Measurements from ENCODE around the gene ST3GAL4.
A peak's percentile ranks its signal among the peaks of the same experiment; 100 is the strongest.

Gene ST3GAL4

GRCh38 chr11:126352163-126352562 lies 3.3 kb upstream of the ST3GAL4 start:
- Histone ChIP-seq H3K9me2 (replicated peaks; ENCODE audit: low read depth, low read length) (no peaks in the 10 kb centered on the region), H3K4me2 (ENCODE audit: low read depth, low read length, poor library complexity, severe bottlenecking) (peak overlapping the region; percentile 97), H3K9me3 (ENCODE audit: insufficient read depth, low read depth, low read length) (no peaks in the 10 kb centered on the region), H3K4me3 (ENCODE audit: low read length, poor library complexity, severe bottlenecking) (peak overlapping the region; percentile 85), H3K4me1 (ENCODE audit: insufficient read depth, low read length, poor library complexity, severe bottlenecking) (peaks cover 69% of the 10 kb centered on the region), H3K36me3 (ENCODE audit: insufficient read depth, low read length) (peaks cover 5% of the 10 kb centered on the region; the same call in 1 of the 2 replicates), H3K79me2 (ENCODE audit: insufficient read depth, low read length) (peaks cover 89% of the 10 kb centered on the region), H4K20me1 (ENCODE audit: insufficient read depth, low read length, poor library complexity, severe bottlenecking) (peaks cover 26% of the 10 kb centered on the region), H3K9ac (ENCODE audit: low read depth, low read length, poor library complexity, severe bottlenecking) (peak overlapping the region; percentile 99), H2AFZ (ENCODE audit: low read length) (no peak overlapping the region), H3F3A (ENCODE audit: low read depth) (no peaks in the 10 kb centered on the region), H3K27me3 (ENCODE audit: insufficient read depth, low read length, poor library complexity, severe bottlenecking) (no peaks in the 10 kb centered on the region)
- no peak for TF ChIP-seq EZH2phosphoT487 (IDR thresholded peaks at IDR 0.05; ENCODE audit: borderline replicate concordance)
- TF ChIP-seq, protein P1, sequence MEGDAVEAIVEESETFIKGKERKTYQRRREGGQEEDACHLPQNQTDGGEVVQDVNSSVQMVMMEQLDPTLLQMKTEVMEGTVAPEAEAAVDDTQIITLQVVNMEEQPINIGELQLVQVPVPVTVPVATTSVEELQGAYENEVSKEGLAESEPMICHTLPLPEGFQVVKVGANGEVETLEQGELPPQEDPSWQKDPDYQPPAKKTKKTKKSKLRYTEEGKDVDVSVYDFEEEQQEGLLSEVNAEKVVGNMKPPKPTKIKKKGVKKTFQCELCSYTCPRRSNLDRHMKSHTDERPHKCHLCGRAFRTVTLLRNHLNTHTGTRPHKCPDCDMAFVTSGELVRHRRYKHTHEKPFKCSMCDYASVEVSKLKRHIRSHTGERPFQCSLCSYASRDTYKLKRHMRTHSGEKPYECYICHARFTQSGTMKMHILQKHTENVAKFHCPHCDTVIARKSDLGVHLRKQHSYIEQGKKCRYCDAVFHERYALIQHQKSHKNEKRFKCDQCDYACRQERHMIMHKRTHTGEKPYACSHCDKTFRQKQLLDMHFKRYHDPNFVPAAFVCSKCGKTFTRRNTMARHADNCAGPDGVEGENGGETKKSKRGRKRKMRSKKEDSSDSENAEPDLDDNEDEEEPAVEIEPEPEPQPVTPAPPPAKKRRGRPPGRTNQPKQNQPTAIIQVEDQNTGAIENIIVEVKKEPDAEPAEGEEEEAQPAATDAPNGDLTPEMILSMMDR (conservative IDR thresholded peaks at IDR 0.05; ENCODE audit: low read length), result no peak

GRCh38 chr11:126352934-126353801 lies 2.3 kb upstream of the ST3GAL4 start:
- no peaks in the 10 kb centered on the region for H3F3A ChIP-seq (ENCODE audit: low read depth)
- peak overlapping the region; percentile 85 for H3K4me3 ChIP-seq (ENCODE audit: low read length, poor library complexity, severe bottlenecking)

GRCh38 chr11:126354631-126355323 lies 709 bp upstream of the ST3GAL4 start:
- peaks cover 95% of the 10 kb centered on the region for H3K79me2 ChIP-seq (ENCODE audit: insufficient read depth, low read length)

More at GRCh38 chr11:126352934-126353801, 2.3 kb upstream of the ST3GAL4 start:
- H3K9me3 ChIP-seq (ENCODE audit: insufficient read depth, low read depth, low read length), result no peaks in the 10 kb centered on the region
- H3K9ac ChIP-seq (ENCODE audit: low read depth, low read length, poor library complexity, severe bottlenecking), result peak overlapping the region; percentile 99
- H4K20me1 ChIP-seq (ENCODE audit: insufficient read depth, low read length, poor library complexity, severe bottlenecking), result peaks cover 30% of the 10 kb centered on the region
- peaks cover 76% of the 10 kb centered on the region for H3K4me1 ChIP-seq (ENCODE audit: insufficient read depth, low read length, poor library complexity, severe bottlenecking)
- no peak for TF ChIP-seq EZH2phosphoT487 (IDR thresholded peaks at IDR 0.05; ENCODE audit: borderline replicate concordance)
- TF ChIP-seq, protein P1 (conservative IDR thresholded peaks at IDR 0.05; ENCODE audit: low read length), result no peak
- H2AFZ ChIP-seq (ENCODE audit: low read length), result no peak overlapping the region
- H3K4me2 ChIP-seq (ENCODE audit: low read depth, low read length, poor library complexity, severe bottlenecking), result peak overlapping the region; percentile 97
- H3K36me3 ChIP-seq (ENCODE audit: insufficient read depth, low read length), result no peaks in the 10 kb centered on the region
- H3K27me3 ChIP-seq (ENCODE audit: insufficient read depth, low read length, poor library complexity, severe bottlenecking), result no peaks in the 10 kb centered on the region
- H3K9me2 ChIP-seq (replicated peaks; ENCODE audit: low read depth, low read length), result no peaks in the 10 kb centered on the region
- H3K79me2 ChIP-seq (ENCODE audit: insufficient read depth, low read length), result peaks cover 92% of the 10 kb centered on the region

More at GRCh38 chr11:126354631-126355323, 709 bp upstream of the ST3GAL4 start:
- Histone ChIP-seq H3K4me2 (ENCODE audit: low read depth, low read length, poor library complexity, severe bottlenecking) (peak overlapping the region; percentile 97), H2AFZ (ENCODE audit: low read length) (peak overlapping the region; percentile 59; the same call in 1 of the 2 replicates), H3F3A (ENCODE audit: low read depth) (no peaks in the 10 kb centered on the region), H3K4me3 (ENCODE audit: low read length, poor library complexity, severe bottlenecking) (peak overlapping the region; percentile 85), H4K20me1 (ENCODE audit: insufficient read depth, low read length, poor library complexity, severe bottlenecking) (peaks cover 37% of the 10 kb centered on the region), H3K27me3 (ENCODE audit: insufficient read depth, low read length, poor library complexity, severe bottlenecking) (no peaks in the 10 kb centered on the region), H3K9ac (ENCODE audit: low read depth, low read length, poor library complexity, severe bottlenecking) (peak overlapping the region; percentile 99), H3K9me3 (ENCODE audit: insufficient read depth, low read depth, low read length) (no peaks in the 10 kb centered on the region), H3K36me3 (ENCODE audit: insufficient read depth, low read length) (no peaks in the 10 kb centered on the region), H3K4me1 (ENCODE audit: insufficient read depth, low read length, poor library complexity, severe bottlenecking) (peaks cover 77% of the 10 kb centered on the region), H3K9me2 (replicated peaks; ENCODE audit: low read depth, low read length) (no peaks in the 10 kb centered on the region)
- TF ChIP-seq, protein P1 (conservative IDR thresholded peaks at IDR 0.05; ENCODE audit: low read length), result no peak
- no peak for TF ChIP-seq EZH2phosphoT487 (IDR thresholded peaks at IDR 0.05; ENCODE audit: borderline replicate concordance)
